ENCODE data around the gene CHMP5. TPM values are rescaled to one million over a fixed set of nuclear protein-coding genes. Genes with fewer than 3 reads are reported as not detected.
"Not testable (repeated sequence)": the region's sequence is repeated elsewhere in the genome, so short reads cannot be mapped to it uniquely, and the experiment has no call there.

The CHMP5 gene
- polyA plus RNA-seq, 4 donors, result 97.6 to 139 (median 114) TPM

DNA sequence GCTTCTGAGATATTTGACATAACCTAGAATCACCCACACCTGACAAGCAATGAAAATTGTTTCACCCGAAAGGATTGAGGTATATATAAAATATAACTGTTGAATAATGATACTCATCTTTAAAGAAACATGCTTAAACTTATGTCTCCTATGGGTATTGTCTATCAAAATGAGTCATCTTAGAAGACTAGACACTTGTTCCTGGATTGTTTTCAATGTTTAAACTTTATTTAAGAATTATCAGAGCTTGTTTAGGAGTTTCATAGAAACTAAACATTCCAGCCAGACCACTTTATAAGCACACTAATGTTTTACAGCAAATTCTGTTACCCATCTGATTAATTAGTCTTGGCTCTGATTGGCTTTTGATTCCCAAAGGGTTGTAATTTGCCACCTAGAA lies 45.1 kb downstream of the CHMP5 start:
- no peak for DNase-seq (ENCODE audit: low read depth in 4 of 4, low spot score in 2 of 4)

GRCh38 chr9:33310748-33311147 lies 45.9 kb downstream of the CHMP5 start:
- no peak for DNase-seq (ENCODE audit: low read depth in 4 of 4, low spot score in 2 of 4)

- no peak for DNase-seq (ENCODE audit: low read depth in 4 of 4, low spot score in 2 of 4)
These were observed 47.1 kb downstream of the CHMP5 start for GRCh38 chr9:33311953-33312352.

- no peak for DNase-seq (ENCODE audit: low read depth in 4 of 4, low spot score in 2 of 4)
These were observed 50.5 kb downstream of the CHMP5 start for GRCh38 chr9:33315371-33315770.

DNA sequence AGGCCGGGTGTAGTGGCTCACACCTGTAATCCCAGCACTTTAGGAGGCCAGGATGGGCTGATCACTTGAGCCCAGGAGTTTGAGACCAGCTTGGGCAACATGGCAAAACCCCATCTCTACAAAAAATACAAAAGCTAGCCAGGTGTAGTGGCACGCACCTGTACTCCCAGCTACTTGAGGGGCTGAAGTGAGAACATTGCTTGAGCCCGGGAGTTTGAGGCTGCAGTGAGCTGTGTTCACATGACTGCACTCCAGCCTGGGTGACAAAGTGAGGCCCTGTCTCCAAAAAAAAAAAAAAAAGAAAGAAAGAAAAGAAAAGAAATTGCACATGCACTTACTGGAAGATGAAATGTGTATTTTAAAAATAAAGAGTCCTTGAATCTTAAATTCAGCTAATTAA lies 52.3 kb downstream of the CHMP5 start:
- DNase-seq (ENCODE audit: low read depth in 4 of 4, low spot score in 2 of 4), result not testable (repeated sequence)

- no peak for DNase-seq (ENCODE audit: low read depth in 4 of 4, low spot score in 2 of 4)
These were observed 53.4 kb downstream of the CHMP5 start for GRCh38 chr9:33318225-33318624.

DNA sequence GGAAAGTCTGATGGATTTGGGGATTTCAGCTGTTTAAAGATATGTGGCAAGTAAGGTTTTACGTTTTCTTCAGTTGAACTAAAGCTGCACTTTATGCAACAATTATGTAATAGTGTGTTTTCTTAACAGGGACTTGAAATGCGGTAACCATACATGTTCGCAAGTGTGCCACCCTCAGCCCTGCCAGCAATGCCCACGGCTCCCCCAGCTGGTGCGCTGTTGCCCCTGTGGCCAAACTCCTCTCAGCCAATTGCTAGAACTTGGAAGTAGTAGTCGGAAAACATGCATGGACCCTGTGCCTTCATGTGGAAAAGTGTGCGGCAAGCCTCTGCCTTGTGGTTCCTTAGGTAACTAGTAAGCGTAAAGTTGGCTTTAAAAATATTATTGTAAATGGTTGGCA lies 53.9 kb downstream of the CHMP5 start:
- no peak for DNase-seq (ENCODE audit: low read depth in 4 of 4, low spot score in 2 of 4)

DNA sequence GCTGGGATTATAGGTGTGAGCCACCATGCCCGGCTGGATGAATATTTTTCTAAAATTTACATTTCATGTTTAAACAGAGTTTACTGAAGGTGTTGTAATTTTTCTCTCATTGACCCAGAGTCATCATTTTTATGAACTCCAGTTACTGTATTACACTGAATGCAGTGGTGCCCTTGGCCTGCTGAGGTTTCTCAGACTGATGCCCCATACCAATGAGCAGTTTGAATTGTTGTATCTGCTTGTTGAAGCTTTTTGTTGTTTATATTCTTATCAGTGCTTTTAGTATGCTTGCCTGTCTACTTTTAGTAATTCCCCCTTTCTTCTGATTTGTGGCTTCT lies 55.4 kb downstream of the CHMP5 start:
- DNase-seq (ENCODE audit: low read depth in 4 of 4, low spot score in 2 of 4), result no peak

DNA sequence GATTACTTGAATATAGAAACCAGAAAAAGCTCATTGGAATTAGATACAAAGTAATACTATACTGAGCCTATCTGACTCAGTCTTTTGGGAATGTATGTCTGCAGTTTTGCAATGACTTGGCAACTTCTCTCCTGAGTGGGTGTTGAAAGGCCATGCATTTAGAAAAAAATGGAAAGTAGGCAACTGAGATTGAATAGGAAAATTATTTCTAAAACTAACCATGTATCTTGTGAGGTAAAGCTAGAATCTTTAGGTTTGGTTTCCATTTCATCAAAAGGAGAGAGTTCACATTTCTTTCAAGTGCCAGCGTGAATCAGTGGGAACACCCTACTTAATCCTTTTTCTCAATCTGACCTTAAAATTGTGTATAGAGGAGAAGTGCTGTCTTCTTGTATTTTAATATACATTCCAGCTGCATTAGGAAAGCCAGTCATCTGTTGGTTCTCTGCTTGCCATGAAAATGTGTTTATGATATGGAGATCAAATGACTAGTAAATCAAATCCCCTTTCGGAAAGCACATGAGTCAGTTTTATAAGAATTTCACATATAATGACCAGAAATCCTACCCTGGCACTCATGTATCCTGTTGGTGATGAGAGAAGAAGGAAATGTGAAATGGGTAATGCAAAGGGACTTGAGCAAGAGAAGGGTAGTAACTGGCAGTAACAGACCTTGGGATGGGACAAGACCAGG lies 55.9 kb downstream of the CHMP5 start:
- DNase-seq (ENCODE audit: low read depth in 4 of 4, low spot score in 2 of 4), result no peak

GRCh38 chr9:33329117-33329563 lies 64.3 kb downstream of the CHMP5 start:
- DNase-seq (ENCODE audit: low read depth in 4 of 4, low spot score in 2 of 4), result peak in 2 of 4 donors; percentile 10 to 29

GRCh38 chr9:33329979-33330378 lies 65.1 kb downstream of the CHMP5 start:
- DNase-seq (ENCODE audit: low read depth in 4 of 4, low spot score in 2 of 4), result no peak

DNA sequence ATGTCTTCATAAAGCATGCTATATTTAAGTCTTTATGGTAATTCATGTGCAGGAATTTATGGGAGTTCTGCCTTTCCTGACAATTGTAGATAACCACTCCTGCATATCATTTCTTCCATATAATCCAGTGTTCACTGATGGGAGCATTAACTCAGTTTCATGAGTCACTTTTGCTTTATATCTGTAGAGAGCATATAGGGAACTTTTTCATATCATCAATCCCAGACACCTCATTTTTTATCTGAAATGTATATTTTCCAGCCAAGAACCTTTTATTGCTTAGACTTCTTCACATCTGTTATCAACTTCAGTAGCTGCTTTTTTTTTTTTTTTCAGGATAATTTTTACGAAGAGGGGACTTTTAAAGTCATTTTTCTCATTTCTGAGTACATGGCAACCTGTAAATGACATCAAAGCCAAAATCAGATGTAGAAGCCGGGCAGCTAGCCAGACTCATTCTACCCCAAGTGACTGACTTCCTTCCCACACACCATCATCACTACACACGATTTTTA lies 66.6 kb downstream of the CHMP5 start:
- DNase-seq (ENCODE audit: low read depth in 4 of 4, low spot score in 2 of 4), result no peak

Other genes starting within 250 kb of the CHMP5 start
- gene DNAJA1, start 239.8 kb upstream of the CHMP5 start, polyA plus RNA-seq (ENCODE audit: insufficient read length in 4 of 4), result 100 to 1,000 TPM; 223 to 258 (median 235) TPM
- 10 to 100 TPM; 22.3 to 29.7 (median 27.2) TPM for gene SMU1, start 188.4 kb upstream of the CHMP5 start, polyA plus RNA-seq (ENCODE audit: insufficient read length in 4 of 4)
- gene B4GALT1, start 97.7 kb upstream of the CHMP5 start, polyA plus RNA-seq (ENCODE audit: insufficient read length in 4 of 4), result 100 to 1,000 TPM in 3 of 4 donors, 10 to 100 TPM in 1; 82.9 to 117 (median 105) TPM
- not detected for gene SPINK4, start 24.9 kb upstream of the CHMP5 start, polyA plus RNA-seq (ENCODE audit: insufficient read length in 4 of 4)
- gene BAG1, start 341 bp upstream of the CHMP5 start, polyA plus RNA-seq (ENCODE audit: insufficient read length in 4 of 4), result 10 to 100 TPM; 71.3 to 88.5 (median 76.2) TPM
- gene NFX1, start 25.5 kb downstream of the CHMP5 start, polyA plus RNA-seq (ENCODE audit: insufficient read length in 4 of 4), result 10 to 100 TPM; 28.9 to 40.1 (median 35.7) TPM
- 10 to 100 TPM; 12.8 to 35.7 (median 22.0) TPM for gene AQP7, start 137.5 kb downstream of the CHMP5 start, polyA plus RNA-seq (ENCODE audit: insufficient read length in 4 of 4)
- 100 to 1,000 TPM in 1 of 4 donors, 10 to 100 TPM in 3; 45.5 to 100 (median 49.4) TPM for gene AQP3, start 182.5 kb downstream of the CHMP5 start, polyA plus RNA-seq (ENCODE audit: insufficient read length in 4 of 4)
- gene NOL6, start 208.9 kb downstream of the CHMP5 start, polyA plus RNA-seq (ENCODE audit: insufficient read length in 4 of 4), result 10 to 100 TPM; 23.8 to 26.6 (median 25.9) TPM

Measured in left renal cortex interstitium (tissue), 4 donors.